HL-60/S4 (cell line): Measurements from ENCODE around the gene MATN1.

Experiments used
- in situ Hi-C: fragments of 300-500 bp; cut with MboI; formaldehyde crosslinking; loops from 2 replicates; pipeline ENCODE4 v1.14.3; 2022; ENCODE audit warnings: low sequenced_read_pairs

Gene MATN1

DNA sequence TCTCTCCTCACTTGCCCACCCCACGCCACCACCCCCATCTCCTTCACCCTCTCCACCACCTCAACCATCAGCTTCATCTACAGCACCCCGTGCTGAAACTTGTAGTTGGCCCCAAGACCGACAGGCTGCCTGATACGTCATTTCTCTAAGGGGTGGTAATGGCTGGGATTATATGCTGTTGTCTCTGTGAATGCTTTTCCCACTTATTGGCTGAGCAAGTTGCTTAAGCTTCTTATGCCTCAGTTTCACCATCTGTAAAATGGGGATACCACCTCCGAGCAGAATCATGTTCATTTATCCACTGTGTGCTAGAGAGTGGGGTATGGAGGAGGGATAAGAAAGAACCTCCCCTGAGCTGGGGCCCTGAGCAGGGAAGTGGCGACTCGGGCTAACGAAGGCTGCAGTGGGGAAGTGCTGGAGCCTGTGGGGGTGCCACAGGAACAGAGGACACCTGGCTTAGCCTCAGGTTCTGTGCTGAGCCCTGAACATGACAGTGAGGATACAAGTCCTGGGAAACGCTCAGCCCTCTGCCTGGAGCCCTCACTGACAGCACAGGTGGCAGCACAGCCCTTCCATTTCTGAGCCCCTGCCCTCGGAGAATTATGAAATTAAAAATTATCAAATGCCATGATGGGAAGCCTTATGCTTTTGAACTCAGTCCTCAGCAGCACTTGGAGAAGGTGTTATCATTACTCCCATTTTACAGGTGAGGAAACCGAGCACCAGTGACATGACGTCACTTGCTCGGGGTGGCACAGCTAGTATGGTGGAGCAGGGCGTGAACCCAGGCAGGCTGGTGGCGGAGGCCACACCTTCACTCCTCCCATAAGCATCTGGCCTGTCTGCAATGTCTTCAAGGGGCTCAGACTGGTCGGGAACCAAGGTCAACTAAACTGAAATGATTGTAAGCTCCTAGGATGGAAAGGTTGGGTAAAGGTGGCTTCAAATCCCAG is 2.8 kb downstream of the MATN1 start:
- in situ Hi-C loops = loop anchor here (5.0 to 25.0 kb wide), 2 partner anchors 42 to 1483 kb away; partner anchors contain the start of genes MECR and PTPRU

DNA sequence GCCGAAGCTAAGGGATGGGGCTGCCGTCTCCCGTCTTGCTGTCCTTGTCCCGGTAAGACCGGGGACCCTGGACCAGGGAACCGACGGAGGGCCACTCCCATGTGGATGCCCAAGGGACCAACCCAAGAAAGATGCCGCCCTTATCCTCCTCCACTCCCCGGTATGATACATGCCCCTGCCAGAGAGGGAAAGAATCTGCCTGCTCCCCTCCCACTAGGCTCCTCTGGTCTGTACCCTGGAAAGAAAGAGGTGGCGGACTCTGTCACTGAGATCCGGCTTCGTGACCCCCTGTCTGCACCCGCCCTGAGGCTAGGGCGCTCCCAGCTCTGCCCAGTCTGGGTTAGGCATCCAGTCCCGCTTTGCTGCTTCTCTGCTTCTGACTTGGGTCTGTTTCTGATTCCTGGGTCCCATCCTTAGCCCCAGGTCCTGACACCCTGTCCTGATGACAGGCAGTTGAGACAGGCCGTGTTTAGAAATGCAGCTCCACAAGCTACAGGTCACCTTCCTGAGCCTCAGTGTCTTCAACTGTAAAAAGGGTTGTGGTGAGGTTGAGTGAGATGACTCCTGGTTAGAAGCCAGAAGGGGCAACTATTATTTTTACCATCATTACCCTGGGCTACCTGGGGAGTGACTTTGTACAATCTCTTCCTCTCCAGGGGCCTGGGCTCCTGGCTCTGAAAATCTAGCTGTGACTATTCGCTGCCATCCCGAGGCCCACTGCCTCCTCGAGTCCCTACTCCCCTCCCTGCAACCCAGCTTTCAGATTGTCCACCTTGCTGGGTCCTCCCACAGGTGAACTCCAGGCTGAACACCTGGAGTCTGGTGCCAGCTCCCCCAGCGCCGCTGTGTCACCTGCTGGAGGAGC is 3.7 kb downstream of the MATN1 start:
- in situ Hi-C loops = loop anchor here (5.0 to 25.0 kb wide), 3 partner anchors 43 to 1482 kb away; partner anchors contain the start of genes MECR and PTPRU

DNA sequence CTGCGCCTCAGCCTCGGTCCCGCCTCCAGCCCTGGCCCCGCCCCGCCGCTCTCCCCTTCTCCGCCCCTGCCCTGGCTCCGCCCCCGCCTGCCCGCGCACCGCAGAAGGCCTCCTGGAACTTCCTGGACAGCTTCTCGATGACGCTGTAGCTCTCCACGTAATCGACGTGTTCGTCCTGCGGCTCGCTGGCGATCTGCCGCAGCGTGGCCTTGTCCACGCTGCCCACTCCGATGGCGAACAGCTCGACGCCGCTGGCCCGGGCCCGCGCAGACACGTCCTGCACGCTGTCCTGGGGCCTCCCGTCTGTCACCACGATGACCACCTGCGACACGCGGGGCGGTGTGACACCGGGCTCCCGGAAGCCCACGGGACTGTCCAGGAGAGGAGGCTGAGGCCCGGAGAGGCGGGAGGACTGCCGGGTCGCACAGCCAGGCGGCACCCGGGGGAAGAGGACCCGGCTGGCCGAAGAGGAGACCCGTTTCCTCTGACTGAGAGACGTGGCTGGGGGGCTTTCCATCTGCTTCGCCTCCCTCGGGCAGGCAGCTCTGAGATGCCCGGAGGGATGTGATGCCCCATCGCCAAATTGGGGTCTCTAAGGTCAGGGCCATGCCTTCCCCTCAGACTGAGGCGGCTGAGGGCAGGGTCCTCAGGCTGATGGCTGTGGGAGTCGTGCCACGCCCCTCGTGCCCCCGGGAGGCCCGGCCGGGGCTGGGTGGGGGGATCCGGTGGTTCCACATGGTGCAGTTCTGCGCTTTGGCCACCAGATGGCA is 4.6 kb downstream of the MATN1 start:
- in situ Hi-C loops = loop anchor here (5.0 to 25.0 kb wide), 2 partner anchors 193 to 1482 kb away; partner anchors contain the start of genes MECR and PTPRU

DNA sequence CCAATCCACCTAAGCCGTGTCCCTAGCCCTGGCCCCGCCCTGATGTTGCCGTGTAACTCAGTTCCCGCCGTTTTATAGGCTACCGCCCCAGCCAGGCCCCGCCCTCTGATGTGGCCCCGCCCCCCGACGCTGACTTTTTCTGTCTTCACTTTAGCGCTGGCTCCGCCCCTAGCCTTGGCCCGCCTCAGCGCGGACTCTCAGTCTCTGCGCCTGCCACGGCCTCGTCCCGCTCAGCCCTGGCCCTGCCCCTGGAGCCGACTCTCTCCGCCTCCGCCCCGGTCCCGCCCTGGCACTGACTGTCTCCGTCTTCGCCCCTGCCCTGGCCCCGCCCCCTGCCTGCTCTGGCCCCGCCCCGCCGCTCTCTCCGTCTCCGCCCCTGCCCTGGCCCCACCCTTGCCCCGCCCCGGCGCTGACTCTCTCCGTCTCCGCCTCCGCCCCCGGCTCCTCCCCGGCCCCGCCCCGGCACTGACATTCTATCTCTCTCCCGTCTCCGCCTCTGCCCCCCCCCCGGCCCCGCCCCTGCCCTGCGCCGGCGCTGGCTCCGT is 5.2 kb downstream of the MATN1 start:
- in situ Hi-C loops = loop anchor here (5.0 to 25.0 kb wide), 2 partner anchors 194 to 1481 kb away; partner anchors contain the start of genes MECR and PTPRU

DNA sequence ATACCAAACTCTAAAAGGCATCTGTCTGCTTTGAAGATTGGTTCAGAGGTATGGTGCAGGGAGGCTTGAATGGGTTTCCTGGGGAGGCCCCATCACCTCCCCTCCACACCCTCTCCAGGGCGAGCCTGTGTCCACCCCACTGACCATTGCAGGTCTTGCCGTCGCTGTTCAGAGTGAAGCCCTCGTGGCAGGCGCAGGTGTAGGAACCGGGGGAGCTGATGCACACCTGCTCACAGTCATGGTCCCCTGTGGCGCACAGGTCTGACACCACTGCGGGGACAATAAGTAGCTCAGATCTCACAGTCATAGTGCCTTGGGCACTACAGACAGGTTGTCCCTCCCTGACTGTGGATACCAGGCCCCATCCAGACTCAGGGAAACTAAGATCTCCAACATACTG is 6.7 kb downstream of the MATN1 start:
- in situ Hi-C loops = loop anchor here (5.0 to 25.0 kb wide), 2 partner anchors 196 to 1479 kb away; partner anchors contain the start of genes MECR and PTPRU

DNA sequence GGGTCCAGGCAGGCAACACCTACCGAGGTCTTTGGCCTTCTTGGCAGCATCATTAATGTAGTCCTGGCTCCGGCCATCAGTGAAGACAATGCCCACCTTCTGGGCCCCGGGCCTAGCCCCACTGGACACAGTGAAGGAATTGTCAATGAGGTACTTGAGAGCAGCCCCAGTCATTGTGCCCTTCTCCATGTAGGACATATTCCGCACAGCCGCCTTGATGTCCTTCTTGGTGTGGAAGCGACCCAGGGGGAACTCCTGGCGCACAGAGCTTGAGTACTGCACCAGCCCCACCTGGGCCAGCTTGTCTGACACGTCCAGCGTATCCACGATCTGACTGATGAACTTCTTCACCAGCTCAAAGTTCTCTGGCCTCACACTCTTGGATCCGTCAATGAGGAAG is 7.5 kb downstream of the MATN1 start:
- in situ Hi-C loops = loop anchor here (5.0 to 25.0 kb wide), 2 partner anchors 196 to 1479 kb away; partner anchors contain the start of genes MECR and PTPRU

DNA sequence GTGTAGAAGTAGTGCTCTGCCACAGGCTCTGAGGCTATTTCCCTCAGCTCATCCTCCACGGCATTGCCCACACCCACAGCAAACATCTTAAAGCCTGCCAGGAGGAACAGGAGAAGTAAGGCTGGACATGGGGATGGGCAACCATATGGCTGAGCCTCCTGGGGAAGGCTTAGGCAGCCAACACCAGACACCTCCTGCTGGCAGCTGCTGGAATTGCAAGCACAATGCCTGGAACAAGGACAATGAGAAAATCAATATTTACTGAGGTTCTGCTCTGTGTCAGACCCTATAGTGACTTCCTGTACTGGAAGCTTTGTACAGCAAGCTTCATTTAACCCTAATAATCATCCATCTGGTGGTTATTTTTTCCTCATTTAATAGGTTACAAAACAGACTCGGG is 8.2 kb downstream of the MATN1 start:
- in situ Hi-C loops = loop anchor here (5.0 to 25.0 kb wide), 2 partner anchors 197 to 1478 kb away; partner anchors contain the start of genes MECR and PTPRU

DNA sequence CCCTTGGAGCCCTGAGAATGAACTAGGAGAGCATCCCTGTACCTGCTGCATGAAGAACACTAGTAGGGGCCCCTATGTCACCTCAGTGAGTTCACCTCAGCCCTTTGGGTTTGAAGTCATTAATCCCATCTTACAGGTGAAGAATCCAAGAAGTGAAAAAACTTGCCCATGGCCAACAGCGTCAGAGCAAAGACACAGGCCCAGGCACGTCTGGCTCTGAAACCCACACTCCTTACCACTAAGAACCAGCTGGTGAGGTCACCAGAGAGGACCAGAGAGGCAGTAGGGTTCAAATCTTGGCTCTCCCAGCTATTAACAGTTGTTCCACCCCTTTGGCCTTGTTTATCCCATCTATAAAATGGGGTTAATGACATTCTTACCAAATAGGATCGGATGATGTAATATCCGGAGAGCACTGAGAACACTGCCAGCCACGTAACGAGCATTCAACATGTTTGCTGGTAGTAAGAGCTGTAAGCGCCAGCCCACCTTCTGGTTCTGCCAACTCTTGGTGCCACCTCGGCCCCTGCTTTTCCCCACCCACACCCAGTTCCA is 8.8 kb downstream of the MATN1 start:
- in situ Hi-C loops = loop anchor here (5.0 to 25.0 kb wide), 2 partner anchors 198 to 1477 kb away; partner anchors contain the start of genes MECR and PTPRU

DNA sequence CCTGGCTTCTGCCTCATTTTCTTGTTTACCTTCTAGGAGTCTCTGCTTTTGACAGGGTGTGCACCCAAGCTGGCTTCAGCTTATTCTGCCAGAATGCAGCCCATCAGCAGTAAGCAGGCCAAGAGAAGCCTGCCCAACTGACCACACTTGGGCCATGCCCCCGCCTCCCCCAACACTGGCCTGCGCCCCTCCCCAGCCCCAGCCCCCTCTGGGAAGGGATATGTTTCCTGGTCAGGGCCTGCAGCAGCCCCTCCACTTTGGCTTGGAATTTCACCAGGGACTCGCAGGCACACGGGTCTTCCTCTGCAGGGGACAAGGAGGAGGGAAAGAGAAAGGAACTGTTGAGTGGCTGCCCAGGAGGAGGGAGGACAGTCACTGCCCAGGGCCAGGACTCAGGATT is 9.4 kb downstream of the MATN1 start:
- in situ Hi-C loops = loop anchor here (25.0 kb wide), 1 partner anchor 1477 kb away; the partner anchor contains the start of genes MECR and PTPRU

DNA sequence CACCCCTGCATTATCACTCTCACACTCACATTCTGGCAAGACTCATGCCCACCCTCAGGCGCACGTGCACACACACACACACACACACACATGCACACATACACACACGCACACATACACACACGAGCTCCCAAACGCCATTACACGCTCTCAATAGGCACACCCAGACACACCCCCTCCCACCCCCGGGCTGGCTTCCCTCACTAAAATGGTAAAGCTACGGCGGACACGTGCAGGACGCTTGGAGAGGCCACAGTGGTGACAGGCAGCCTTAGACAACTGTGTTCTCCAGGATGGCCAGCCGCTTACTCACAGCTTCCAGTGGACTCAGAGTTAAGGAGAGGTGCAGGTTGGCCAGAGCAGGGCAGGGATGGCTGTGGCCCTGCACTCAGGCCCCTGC is 10.1 kb downstream of the MATN1 start:
- in situ Hi-C loops = loop anchor here (25.0 kb wide), 1 partner anchor 1476 kb away; the partner anchor contains the start of genes MECR and PTPRU

DNA sequence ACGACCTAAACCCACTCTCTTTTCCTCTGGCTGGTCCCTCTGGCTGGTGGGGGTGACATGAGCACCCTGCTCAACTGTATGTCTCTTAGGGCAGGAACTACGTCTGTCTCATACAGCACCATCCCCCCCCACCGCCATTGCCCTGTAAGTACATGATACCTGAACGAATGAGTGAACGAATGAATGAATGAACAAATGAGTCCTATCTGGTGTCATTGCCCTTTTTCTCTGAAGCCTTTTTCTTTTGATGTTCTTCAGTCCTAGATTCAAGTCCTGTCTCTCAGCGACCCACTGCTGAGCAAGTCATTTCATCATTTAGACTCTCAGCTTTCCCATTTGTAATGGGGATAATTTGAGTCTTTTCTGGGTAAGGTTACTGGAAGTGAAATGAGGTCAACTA is 10.8 kb downstream of the MATN1 start:
- in situ Hi-C loops = loop anchor here (25.0 kb wide), 1 partner anchor 1475 kb away; the partner anchor contains the start of genes MECR and PTPRU

DNA sequence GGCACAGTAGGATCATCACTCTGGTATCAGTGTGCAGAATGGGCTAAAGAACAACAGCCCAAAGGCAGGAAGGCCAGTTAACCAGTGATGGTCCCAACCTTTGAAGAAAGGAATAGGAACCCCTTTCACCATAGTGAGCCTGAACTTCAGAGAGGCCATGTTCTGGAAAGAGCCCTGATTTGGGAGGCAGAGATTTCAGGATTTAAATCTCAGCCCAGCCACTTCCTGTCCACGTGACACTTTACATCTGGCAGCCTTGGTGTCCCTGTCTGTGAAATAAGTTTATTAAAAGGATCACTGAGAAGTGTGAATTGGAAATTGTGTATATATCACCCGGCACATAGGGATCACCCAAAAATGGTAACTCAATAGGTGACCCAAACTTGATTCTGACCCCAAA is 13.0 kb downstream of the MATN1 start:
- in situ Hi-C loops = loop anchor here (25.0 kb wide), 1 partner anchor 1473 kb away; the partner anchor contains the start of genes MECR and PTPRU

DNA sequence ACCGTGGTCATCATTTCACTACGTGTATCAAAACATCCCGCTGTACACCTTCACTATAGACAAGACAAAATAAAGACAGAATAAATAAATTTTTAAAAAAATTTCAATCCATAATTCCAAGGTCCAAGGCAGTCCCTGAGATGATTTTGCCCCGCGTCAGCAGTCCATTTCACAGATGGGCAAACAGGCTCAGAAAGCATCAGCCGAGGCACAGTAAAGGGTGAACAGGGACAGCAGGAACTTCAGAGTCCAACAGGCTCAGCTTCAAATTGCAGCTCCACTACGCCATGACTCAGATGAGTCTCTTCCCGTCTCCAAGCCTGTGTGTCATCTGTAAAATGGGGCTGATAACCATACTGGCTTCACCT is 15.0 kb downstream of the MATN1 start:
- in situ Hi-C loops = loop anchor here (25.0 kb wide), 1 partner anchor 1471 kb away; the partner anchor contains the start of genes MECR and PTPRU

DNA sequence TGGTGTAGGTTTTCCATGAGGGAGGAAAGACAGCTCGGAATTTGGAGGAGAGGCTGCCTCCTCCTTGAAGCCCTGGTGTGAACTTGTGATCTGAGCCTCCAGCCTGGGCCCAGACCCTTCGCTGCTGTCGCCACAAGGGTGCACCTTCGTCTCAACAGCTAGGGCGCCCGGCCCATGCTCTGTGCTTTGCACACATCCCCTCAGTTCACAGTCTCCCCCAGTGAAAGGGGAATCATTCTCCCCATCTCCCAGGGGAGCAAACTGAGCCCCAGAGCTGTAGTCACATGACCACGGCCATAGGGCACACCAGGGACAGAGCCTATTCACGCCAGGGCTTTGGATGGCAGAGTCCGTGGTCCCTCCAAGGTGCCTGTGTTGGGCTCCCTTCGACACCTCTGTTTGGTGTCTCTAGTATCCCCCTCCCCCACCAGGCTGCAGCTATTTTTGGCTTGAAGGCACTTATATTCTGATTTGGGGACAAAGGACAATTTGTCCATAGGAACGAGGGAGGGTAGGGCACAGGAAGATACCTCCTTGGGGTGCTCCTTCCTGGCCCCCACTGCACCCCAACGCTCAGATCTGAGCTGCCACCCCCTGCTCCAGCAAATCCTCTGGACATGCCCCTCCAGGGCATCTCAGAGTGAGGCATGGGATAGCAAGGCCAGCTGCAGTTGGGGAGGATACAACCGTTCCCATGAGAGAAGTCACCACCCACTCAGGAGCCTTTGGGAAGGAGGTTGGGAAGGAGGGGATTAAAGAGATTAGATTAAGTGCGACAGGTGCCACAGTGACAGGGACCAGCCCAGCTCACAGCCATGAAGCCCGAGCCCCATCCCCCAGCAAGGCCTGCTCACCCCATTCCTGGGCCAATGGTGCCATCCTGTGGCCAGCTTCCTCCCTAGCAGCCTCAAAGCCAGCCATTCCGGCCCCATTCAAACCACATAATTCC is 15.7 kb downstream of the MATN1 start:
- in situ Hi-C loops = loop anchor here (25.0 kb wide), 1 partner anchor 1470 kb away; the partner anchor contains the start of genes MECR and PTPRU

DNA sequence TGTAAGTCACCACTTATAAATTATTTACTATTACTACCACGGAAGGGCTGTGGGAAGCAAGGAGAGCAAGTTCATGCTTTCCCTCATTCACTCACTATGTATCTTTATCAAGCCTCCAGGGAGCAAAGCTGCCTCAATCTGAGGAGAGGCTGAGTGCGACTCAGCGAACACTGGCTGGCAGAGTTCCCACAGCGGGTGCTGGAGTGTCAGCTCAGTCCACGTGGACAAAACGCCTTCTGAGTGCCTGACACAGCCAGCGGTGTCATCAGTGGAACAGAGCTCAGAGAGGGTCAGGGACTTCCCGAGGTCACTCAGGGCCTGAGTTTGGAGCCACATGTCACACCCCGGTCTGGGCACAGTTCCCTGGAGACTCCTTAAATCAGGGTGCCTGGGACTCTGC is 16.9 kb downstream of the MATN1 start:
- in situ Hi-C loops = loop anchor here (25.0 kb wide), 1 partner anchor 1469 kb away; the partner anchor contains the start of genes MECR and PTPRU

DNA sequence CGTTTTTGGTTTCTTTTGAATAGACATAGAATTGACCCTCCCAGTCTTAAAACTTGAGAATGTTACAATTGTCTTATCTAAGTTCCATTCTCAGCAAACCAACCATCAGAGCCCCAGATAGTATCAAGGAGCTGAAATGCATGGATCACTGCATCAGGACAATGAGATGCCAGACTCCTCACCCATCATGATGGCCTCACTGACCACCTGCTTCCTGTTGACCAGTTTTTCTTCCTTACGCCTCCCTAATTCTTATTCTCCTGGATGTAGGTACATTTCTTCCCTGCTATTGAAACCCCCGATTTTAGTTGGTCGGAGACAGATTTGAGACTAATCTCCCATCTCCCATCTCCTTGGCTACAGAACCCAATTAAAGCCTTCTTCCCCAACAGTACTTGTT is 17.7 kb downstream of the MATN1 start:
- in situ Hi-C loops = loop anchor here (25.0 kb wide), 1 partner anchor 1468 kb away; the partner anchor contains the start of genes MECR and PTPRU

DNA sequence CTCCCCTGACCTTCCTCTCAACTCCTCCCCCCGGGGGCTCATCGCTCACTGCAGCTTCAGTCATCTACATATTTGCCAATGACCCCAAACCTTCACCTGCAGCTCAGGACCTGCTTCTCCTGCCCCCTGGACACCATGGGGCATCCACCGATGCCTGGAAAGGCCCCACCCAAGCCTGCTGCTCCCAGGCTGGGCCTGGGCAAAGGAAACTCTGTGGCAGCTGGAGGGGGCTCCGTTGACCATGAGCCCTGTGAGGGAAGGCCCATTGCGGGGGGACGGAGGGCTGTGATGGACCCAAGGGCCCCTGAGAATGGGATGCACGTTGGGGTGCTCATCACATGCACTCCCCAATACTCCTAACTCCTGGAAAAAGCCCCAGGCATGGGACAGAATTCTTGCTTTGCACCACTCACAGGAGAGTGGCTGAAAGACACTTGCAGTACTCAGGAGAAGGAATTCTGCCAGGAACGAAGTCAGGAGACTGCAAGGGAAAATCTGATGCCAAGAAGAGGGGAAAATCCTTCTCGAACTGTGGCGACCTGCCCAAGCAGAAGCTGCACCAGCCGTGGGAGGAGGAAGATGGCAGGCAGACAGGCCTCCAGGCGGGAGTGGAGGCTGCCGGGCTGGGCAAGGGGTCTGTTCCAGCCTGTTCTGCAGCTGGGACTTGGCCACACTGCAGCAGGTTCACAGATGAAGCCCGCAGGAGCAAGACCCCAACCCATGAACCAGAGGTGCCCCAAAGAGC is 18.4 kb downstream of the MATN1 start:
- in situ Hi-C loops = loop anchor here (25.0 kb wide), 1 partner anchor 1468 kb away; the partner anchor contains the start of genes MECR and PTPRU
